ENCODE measurements around the gene SMIM20.

SMIM20 gene

GRCh38 chr4:25950461-25951389 lies 36.7 kb downstream of the SMIM20 start:
- TF ChIP-seq, protein P1, sequence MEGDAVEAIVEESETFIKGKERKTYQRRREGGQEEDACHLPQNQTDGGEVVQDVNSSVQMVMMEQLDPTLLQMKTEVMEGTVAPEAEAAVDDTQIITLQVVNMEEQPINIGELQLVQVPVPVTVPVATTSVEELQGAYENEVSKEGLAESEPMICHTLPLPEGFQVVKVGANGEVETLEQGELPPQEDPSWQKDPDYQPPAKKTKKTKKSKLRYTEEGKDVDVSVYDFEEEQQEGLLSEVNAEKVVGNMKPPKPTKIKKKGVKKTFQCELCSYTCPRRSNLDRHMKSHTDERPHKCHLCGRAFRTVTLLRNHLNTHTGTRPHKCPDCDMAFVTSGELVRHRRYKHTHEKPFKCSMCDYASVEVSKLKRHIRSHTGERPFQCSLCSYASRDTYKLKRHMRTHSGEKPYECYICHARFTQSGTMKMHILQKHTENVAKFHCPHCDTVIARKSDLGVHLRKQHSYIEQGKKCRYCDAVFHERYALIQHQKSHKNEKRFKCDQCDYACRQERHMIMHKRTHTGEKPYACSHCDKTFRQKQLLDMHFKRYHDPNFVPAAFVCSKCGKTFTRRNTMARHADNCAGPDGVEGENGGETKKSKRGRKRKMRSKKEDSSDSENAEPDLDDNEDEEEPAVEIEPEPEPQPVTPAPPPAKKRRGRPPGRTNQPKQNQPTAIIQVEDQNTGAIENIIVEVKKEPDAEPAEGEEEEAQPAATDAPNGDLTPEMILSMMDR (IDR thresholded peaks at IDR 0.05) = no peak
- TF ChIP-seq ZFX (IDR thresholded peaks at IDR 0.05; ENCODE audit: borderline replicate concordance) = no peak

DNA sequence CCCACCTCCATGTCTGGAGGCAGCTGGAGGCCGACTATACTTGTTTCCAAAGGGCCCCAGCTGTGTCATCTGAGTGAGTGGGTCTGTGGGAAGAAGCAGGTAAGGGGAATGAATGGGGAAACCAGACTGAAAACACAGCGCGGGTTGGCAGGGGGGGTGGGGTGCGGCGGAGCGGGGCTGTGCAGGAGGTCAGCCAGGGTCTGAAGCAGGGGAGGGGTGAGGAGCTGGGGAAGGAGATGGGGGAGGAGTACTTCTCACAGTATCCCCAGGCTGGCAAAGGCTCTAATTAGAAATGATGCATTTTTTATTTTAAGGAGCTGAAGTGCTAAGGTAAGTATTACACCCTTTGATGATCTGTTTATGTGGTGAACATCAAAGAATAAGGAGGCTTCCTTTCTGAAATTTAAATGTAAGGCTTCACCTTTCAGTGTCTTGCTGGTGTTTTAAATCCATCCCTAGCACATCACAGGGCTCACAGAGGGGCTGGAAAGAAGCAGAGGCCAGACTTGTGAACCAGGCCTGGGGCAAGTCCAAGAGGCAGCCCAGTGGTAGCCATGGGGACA lies 37.5 kb downstream of the SMIM20 start:
- no peak for TF ChIP-seq ZFX (IDR thresholded peaks at IDR 0.05; ENCODE audit: borderline replicate concordance)
- TF ChIP-seq, protein P1 (IDR thresholded peaks at IDR 0.05) = no peak
- no peak overlapping the region for H3K27ac ChIP-seq

More at GRCh38 chr4:25950461-25951389, 36.7 kb downstream of the SMIM20 start:
- no peak overlapping the region for H3K27ac ChIP-seq

DNA sequence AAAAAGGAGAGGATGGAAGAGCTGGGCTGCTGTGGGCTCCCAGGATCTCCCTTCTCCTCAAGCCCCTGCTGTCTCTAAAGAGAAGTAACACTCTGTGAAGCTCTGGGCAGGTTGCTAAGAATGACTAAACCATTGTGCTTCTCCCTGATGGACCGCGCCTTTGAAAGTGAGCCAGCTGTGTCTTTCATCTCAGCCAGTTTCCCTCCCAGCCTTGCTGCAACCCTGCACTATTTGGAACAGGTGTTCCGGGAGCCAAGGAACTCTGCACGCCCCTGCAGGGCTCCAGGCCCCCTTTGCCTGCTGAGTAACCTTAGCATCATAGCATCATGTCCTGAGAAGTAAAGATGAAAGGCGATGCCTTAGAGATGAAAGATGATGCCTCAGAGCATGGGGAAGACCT lies 39.7 kb downstream of the SMIM20 start:
- TF ChIP-seq ZFX (IDR thresholded peaks at IDR 0.05; ENCODE audit: borderline replicate concordance) = no peak
- TF ChIP-seq, protein P1 (IDR thresholded peaks at IDR 0.05) = no peak
- no peak overlapping the region for H3K27ac ChIP-seq

- TF ChIP-seq ZFX (IDR thresholded peaks at IDR 0.05; ENCODE audit: borderline replicate concordance) = no peak
- TF ChIP-seq, protein P1 (IDR thresholded peaks at IDR 0.05) = no peak
- H3K27ac ChIP-seq = no peak overlapping the region
These were observed 40.4 kb downstream of the SMIM20 start for GRCh38 chr4:25954293-25954904.

DNA sequence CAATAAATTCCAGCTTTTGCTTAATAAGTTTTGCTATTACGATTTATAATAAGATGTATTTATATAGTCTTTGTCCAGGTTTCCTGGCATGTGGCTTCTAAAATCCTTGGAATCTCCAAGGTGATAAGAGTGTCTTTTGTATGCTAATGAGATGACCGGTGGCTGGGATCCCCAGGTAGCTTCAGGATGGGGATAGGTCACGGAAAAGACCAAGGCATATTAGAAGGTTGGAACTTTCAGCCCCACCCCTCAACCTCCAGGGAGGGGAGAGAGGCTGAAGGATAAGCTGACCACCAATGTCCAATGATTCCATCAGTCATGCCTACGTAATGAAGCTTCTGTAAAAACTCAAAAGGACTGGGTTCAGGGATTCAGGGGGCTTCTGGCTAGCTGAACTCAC lies 41.7 kb downstream of the SMIM20 start:
- H3K27ac ChIP-seq = no peak overlapping the region
- TF ChIP-seq, protein P1 (IDR thresholded peaks at IDR 0.05) = no peak
- TF ChIP-seq ZFX (IDR thresholded peaks at IDR 0.05; ENCODE audit: borderline replicate concordance) = no peak

DNA sequence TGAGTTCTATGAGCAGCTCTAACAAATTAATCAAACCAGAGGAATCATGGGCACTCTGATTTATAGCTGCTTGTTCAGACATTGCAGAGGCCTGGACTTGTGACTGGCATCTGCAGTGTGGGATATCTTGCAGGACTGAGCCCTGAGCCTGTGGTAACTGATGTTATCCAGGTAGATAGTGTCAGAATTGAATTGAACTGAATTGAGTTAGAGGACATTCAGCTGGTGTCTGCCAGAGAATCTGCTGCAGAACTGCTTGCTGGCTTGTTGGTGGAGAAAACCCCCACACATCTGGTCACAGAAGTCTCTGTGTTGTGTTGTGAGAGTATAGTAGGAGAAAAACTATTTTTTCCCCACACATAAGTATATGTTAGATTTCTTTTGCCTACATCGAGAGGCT lies 42.2 kb downstream of the SMIM20 start:
- TF ChIP-seq, protein P1 (IDR thresholded peaks at IDR 0.05) = no peak
- TF ChIP-seq ZFX (IDR thresholded peaks at IDR 0.05; ENCODE audit: borderline replicate concordance) = no peak
- H3K27ac ChIP-seq = no peak overlapping the region

Measured in 22Rv1 (cell line).